Ovary (tissue), 9 donors: ENCODE results near the gene OGFRL1. TPM values are rescaled to one million over a fixed set of nuclear protein-coding genes. Genes with fewer than 3 reads are reported as not detected.

Experiments
- DNase-seq, 5 donors: peaks; one replicate each; pipeline ENCODE4 v3.0.0-alpha.2; 2019 to 2020
- H3K27ac ChIP-seq, 2 donors: fragments of 200-600 bp; one replicate each; pipeline versions ENCODE4 v1.5.1 to v1.8.0; 2019 to 2022
- H3K27me3 ChIP-seq: fragments of 200-600 bp; one replicate; pipeline ENCODE4 v1.8.0; 2022
- H3K36me3 ChIP-seq: fragments of 200-600 bp; sonication (generic); one replicate; pipeline ENCODE4 v1.5.1; 2019
- H3K4me1 ChIP-seq: one replicate; pipeline ENCODE4 v1.8.1; 2013; ENCODE audit warnings: mild to moderate bottlenecking, moderate library complexity; ENCODE audit not compliant: insufficient read depth
- H3K4me3 ChIP-seq: fragments of 200-600 bp; sonication (generic); one replicate; pipeline ENCODE4 v1.5.1; 2017
- H3K9me3 ChIP-seq, 2 donors: fragments of 200-600 bp in 1 of 2; sonication (generic) in 1 of 2; one replicate each; pipeline versions ENCODE4 v1.5.1 to v1.8.1; 2013 to 2019; ENCODE audit warnings: mild to moderate bottlenecking in 1 of 2, moderate library complexity in 1 of 2
- CTCF ChIP-seq, 3 donors: fragments of 450-650 bp in 2 of 3; fragments of 200-600 bp in 1 of 3; IDR thresholded peaks; one replicate each; pipeline versions ENCODE4 v1.5.1 to v1.8.0; 2016 to 2022; ENCODE audit warnings: antibody characterized with exemption in 3 of 3, mild to moderate bottlenecking in 1 of 3
- EP300 ChIP-seq: sonication (generic); formaldehyde crosslinking; IDR thresholded peaks from one replicate; pipeline ENCODE4 v1.6.1; 2017; ENCODE audit warnings: antibody characterized with exemption
- POLR2A ChIP-seq: fragments of 450-650 bp; IDR thresholded peaks from one replicate; pipeline ENCODE4 v1.6.1; 2017; ENCODE audit warnings: antibody characterized with exemption, mild to moderate bottlenecking, moderate library complexity
- WGBS, 3 donors: extraction: QIAGEN DNeasy Blood & Tissue Kit in 1 of 3; methylation state at CpG; one replicate each; pipeline versions ENCODE4 v1.1.5 to v1.1.7; 2013 to 2017; 5-methylcytosine and 5-hydroxymethylcytosine counted together
- intact Hi-C, 4 donors: fragments of 100-400 bp; cut with DNase I; formaldehyde crosslinking; loops; one replicate each; pipeline versions ENCODE4 v1.11.0 to v1.15.1; 2022 to 2023
- polyA plus RNA-seq, 2 donors: library from polyadenylated mRNA; stranded (reverse); fragments of 200-250 nt in 1 of 2; fragments of 350-450 nt in 1 of 2; fragmentation: Illumina TruSeq in 1 of 2; extraction: RNeasy Lipid Tissue Mini Kit (QIAGEN cat#74804) in 1 of 2; gene quantifications; one replicate each; pipeline ENCODE4 v1.2.3, GENCODE V29; 2013 to 2014
- total RNA-seq, 7 donors: library from RNA; depleted of rRNA in 2 of 7; stranded (reverse); fragments of >200 nt in 2 of 7; fragmentation: NEBNext Ultra II Directional in 3 of 7; extraction: Animal tissue kit (Norgen Biotek cat#: 25700) in 3 of 7; gene quantifications; one replicate each; pipeline versions ENCODE4 v1.1.0 to v1.2.4, GENCODE V29; 2016 to 2023
- donor health status: DM: no; HTN: no; CAD: no; lungs with moderate emphysema.
- donor health status: DM: no; HTN: no; CAD: no.
- donor health status: Bipolar disorder and iron deficiency.
- donor health status: DM: yes; HTN: yes; CAD: no.
- donor health status: DM: no; HTN: no; CAD: no.
- donor health status: DM: yes; HTN: yes; CAD: no.

OGFRL1 gene
- total and polyA plus RNA-seq, 9 donors: 3.0 to 16.1 (median 9.0) TPM

DNA sequence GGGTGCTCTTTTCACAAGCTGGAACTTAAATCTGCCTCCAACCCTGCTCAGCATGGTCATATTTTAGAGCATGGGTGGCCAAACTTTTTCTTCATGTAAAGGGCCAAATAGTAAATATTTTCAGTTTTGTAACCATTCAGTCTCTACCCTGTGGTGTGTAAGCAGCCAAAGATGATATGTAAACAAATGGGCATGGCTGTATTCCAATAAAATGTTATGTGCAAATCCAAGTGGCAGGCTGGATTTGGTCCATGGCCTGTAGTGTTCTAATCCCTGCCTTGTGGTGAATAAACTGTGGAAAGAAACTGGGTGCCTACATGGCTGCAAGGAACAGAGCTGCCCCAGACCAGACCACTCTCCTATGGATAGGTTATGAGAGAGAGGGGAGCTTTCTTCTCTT, 32.7 kb downstream of the OGFRL1 start:
- Histone ChIP-seq H3K9me3 (no peaks in the 10 kb centered on the region), H3K4me1 (no peaks in the 10 kb centered on the region), H3K4me3 (no peak overlapping the region), H3K36me3 (no peaks in the 10 kb centered on the region), H3K27ac (no peak overlapping the region), H3K27me3 (no peaks in the 10 kb centered on the region)
- intact Hi-C loops: no loop called here
- TF ChIP-seq POLR2A (no peak), CTCF (IDR thresholded peaks at IDR 0.05) (no peak), EP300 (no peak)
- DNase-seq: no peak

- no peaks in the 10 kb centered on the region for H3K36me3 ChIP-seq
- WGBS, 3 donors: 75 to 80% (median 80%) methylated on average over 5 of the region's 5 CpGs
- no peak for DNase-seq
- no peaks in the 10 kb centered on the region for H3K9me3 ChIP-seq
- no peaks in the 10 kb centered on the region for H3K4me1 ChIP-seq
- TF ChIP-seq POLR2A (no peak), EP300 (no peak), CTCF (IDR thresholded peaks at IDR 0.05) (no peak)
- no peak overlapping the region for H3K27ac ChIP-seq
- intact Hi-C loops: no loop called here
- no peak overlapping the region for H3K4me3 ChIP-seq
- H3K27me3 ChIP-seq: no peaks in the 10 kb centered on the region
These were observed 35.7 kb downstream of the OGFRL1 start for GRCh38 chr6:71324194-71324785.

DNA sequence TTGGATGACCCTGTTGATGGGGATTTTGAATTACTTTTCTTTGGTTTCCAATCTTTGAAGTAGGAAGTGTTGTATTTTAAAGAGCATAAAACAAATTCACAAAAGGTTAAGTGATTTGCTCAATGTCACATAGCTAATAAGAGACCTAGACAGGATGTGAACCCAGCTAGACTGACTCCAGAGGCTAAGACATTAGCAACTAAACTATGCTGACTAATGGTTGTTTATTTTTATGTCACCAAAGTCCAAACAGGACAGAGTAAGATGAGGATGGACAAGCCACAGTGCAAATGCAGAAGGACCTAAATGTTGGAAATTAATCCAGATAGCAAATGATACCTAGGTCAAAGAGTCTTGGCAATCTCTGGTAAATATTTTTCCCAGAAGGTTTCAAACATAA, 38.0 kb downstream of the OGFRL1 start:
- H3K27ac ChIP-seq: no peak overlapping the region

DNA sequence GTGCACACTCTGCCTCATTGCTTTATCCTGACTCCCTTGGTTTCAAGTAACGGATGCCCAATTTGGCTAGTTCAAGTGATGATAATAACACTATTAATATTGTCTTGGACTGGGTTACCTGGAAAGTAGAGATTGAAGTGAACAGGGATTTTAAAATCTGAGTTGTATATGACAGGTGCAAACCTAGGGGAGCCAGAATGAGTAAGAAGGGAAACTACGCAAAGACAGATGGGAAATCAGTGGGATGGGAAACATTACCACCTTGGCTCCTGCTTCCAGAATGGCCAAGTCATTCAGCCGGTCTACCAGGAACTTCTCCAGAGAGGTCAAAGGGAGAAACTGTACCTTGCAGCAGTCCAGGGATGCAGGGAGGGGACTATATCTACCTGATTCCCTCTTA, 41.9 kb downstream of the OGFRL1 start:
- H3K9me3 ChIP-seq: no peaks in the 10 kb centered on the region
- no peak for DNase-seq
- no peak overlapping the region for H3K4me3 ChIP-seq
- no peak for TF ChIP-seq CTCF (IDR thresholded peaks at IDR 0.05)
- TF ChIP-seq POLR2A: no peak
- no peak for TF ChIP-seq EP300
- H3K4me1 ChIP-seq: no peaks in the 10 kb centered on the region
- H3K27ac ChIP-seq: no peak overlapping the region
- 94 to 98% (median 96%) methylated on average over 3 of the region's 3 CpGs for WGBS, 3 donors
- no peaks in the 10 kb centered on the region for H3K36me3 ChIP-seq
- intact Hi-C loops: loop anchor here in 1 of 4 donors (10.0 kb wide), 1 partner anchor 1116 kb away; no protein-coding TSS in a partner anchor
- H3K27me3 ChIP-seq: no peaks in the 10 kb centered on the region

More for the DNA sequence above, 38.0 kb downstream of the OGFRL1 start:
- Histone ChIP-seq H3K9me3 (no peaks in the 10 kb centered on the region), H3K36me3 (no peaks in the 10 kb centered on the region), H3K27me3 (no peaks in the 10 kb centered on the region), H3K4me3 (no peak overlapping the region), H3K4me1 (no peaks in the 10 kb centered on the region)
- DNase-seq: no peak
- TF ChIP-seq CTCF (IDR thresholded peaks at IDR 0.05): no peak
- no peak for TF ChIP-seq EP300
- TF ChIP-seq POLR2A: no peak
- intact Hi-C loops: no loop called here
